Measurements from ENCODE around the gene VENTX. TPM values are rescaled to one million over a fixed set of nuclear protein-coding genes. Genes with fewer than 3 reads are reported as not detected.

Gene VENTX
- total RNA-seq, 4 donors from 2014 or later, result 0.32 to 6.0 (median 2.4) TPM

GRCh38 chr10:133249975-133250754 lies 12.5 kb downstream of the VENTX start:
- TF ChIP-seq, protein P1, sequence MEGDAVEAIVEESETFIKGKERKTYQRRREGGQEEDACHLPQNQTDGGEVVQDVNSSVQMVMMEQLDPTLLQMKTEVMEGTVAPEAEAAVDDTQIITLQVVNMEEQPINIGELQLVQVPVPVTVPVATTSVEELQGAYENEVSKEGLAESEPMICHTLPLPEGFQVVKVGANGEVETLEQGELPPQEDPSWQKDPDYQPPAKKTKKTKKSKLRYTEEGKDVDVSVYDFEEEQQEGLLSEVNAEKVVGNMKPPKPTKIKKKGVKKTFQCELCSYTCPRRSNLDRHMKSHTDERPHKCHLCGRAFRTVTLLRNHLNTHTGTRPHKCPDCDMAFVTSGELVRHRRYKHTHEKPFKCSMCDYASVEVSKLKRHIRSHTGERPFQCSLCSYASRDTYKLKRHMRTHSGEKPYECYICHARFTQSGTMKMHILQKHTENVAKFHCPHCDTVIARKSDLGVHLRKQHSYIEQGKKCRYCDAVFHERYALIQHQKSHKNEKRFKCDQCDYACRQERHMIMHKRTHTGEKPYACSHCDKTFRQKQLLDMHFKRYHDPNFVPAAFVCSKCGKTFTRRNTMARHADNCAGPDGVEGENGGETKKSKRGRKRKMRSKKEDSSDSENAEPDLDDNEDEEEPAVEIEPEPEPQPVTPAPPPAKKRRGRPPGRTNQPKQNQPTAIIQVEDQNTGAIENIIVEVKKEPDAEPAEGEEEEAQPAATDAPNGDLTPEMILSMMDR (IDR thresholded peaks at IDR 0.05), result no peak
- no peak for DNase-seq (ENCODE audit: low spot score)
- no peak for ATAC-seq (ENCODE audit: low FRiP score)

DNA sequence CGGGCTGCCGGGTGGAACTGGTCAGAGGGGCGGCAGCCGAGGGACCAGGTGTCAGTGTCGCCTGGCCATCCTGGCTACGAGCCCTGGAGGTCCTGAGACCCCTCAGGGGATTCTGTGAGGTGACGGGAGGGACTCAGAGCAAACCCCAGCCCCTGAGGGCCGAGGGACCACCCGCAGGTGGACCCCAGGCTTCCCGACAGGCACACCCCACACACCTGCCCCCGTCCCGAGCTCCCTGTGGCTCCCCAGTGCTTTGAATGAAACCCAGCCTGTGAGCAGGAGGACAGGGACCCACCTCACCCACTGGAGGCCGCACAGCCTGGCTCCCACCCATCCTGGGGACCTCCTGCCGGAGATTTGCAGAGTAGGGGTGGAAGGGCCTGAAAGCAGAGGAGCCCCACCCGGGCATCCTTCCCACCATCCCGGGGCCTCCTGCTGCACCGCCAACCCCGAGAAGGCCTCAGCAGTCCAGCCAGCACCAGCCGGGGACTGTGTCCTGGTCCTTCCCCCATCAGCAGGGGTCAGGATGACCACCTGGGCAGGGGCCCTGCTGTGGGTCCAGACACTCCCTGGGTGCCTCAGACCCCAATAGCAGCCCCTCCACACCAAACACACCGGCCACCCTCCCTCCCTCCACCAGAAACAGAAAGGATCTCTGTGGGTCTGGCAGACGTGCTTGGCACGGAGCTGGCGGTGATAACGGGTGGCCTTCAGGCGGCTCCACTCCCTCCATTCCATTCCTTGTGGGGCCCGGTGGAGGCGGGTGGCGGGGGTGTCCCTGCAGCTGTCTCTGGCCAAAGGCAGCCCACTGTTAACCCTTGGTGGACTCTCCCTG lies 13.9 kb downstream of the VENTX start:
- TF ChIP-seq, protein P1 (IDR thresholded peaks at IDR 0.05), result no peak
- ATAC-seq (ENCODE audit: low FRiP score) (no peak), DNase-seq (ENCODE audit: low spot score) (no peak)

DNA sequence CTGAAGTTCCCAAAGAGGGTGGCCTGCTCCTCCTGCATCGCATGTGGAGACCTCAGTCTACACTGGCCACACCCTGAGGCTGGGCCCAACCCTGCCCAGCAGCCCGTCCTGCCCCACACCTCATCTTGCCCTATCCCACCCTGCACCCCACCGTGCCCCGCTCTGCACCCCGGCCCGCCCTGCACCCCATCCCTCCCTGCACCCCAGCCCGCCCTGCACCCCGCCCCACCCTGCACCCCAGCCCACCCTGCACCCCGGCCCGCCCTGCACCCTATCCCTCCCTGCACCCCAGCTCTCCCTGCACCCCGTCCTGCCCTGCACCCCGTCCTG lies 14.5 kb downstream of the VENTX start:
- ATAC-seq (ENCODE audit: low FRiP score) (no peak), DNase-seq (ENCODE audit: low spot score) (no peak)
- TF ChIP-seq, protein P1 (IDR thresholded peaks at IDR 0.05), result no peak

GRCh38 chr10:133253361-133253955 lies 15.8 kb downstream of the VENTX start:
- no peak for DNase-seq (ENCODE audit: low spot score)
- no peak for ATAC-seq (ENCODE audit: low FRiP score)
- TF ChIP-seq, protein P1 (IDR thresholded peaks at IDR 0.05), result no peak

DNA sequence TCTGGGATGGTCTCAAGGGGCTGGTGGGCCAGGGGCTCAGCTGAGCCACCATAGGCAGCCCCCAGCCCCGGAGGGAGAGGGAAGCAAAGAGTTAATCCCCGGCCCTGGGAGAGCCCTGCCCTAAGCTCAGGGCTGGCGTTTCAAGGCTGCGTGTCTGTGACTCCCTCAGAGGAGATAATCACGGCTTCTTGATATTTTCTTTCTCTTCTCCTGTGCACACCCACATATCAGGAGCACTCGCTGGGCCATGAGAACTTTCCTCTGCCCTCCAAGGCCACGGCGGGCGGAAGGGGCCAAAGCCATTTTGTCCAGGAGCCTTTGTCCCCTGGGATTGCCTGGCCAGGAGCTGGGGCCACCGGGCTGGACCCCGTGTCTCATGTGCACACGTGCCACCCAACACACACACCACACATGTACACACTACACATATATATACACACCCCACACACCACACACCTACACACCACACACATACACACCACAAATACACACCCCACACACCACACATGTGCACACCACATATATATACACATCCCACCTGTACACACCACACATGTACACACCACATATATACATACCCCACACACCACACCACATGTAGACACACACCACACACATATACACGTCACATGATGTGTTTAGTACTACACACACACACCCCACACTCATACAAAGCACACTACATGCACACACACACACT lies 16.9 kb downstream of the VENTX start:
- DNase-seq (ENCODE audit: low spot score) (no peak), ATAC-seq (ENCODE audit: low FRiP score) (no peak)
- TF ChIP-seq, protein P1 (IDR thresholded peaks at IDR 0.05), result no peak

- DNase-seq (ENCODE audit: low spot score) (no peak), ATAC-seq (ENCODE audit: low FRiP score) (no peak)
- TF ChIP-seq, protein P1 (IDR thresholded peaks at IDR 0.05), result no peak
Measured at GRCh38 chr10:133255323-133255722, 17.7 kb downstream of the VENTX start.

Measured in omental fat pad (tissue), 4 donors.